ENCODE data around the gene PDE4B. TPM values are rescaled to one million over a fixed set of nuclear protein-coding genes. Genes with fewer than 3 reads are reported as not detected.
A peak's percentile ranks its signal among the peaks of the same experiment; 100 is the strongest.

The PDE4B gene
- total RNA-seq, 2 experiments from 2014 or later: 23.4 to 26.2 TPM

GRCh38 chr1:66231681-66232463, 439.2 kb downstream of the PDE4B start:
- no peak for DNase-seq
- Mint-ChIP-seq H3K9me3 (no peaks in the 10 kb centered on the region), H3K4me1 (ENCODE audit: low read depth) (peaks cover 11% of the 10 kb centered on the region), H3K36me3 (ENCODE audit: low read depth) (no peaks in the 10 kb centered on the region), H3K27ac (no peak overlapping the region), H3K4me3 (no peak overlapping the region), H3K27me3 (ENCODE audit: low read depth) (peaks cover 7% of the 10 kb centered on the region)
- intact Hi-C loops (cut with micrococcal nuclease): loop anchor here (1.0 kb wide), 4 partner anchors 11 to 95 kb away; no protein-coding TSS in a partner anchor
- CTCF ChIA-PET: interaction anchor here (1.0 to 2.6 kb wide), 2 partner anchors 10 to 214 kb away, joined by 3 to 24 read pairs; no protein-coding TSS in a partner anchor

- Mint-ChIP-seq H3K27me3 (ENCODE audit: low read depth) (peaks cover 14% of the 10 kb centered on the region), H3K9me3 (no peaks in the 10 kb centered on the region), H3K27ac (no peak overlapping the region), H3K4me3 (no peak overlapping the region), H3K4me1 (ENCODE audit: low read depth) (peaks cover 3% of the 10 kb centered on the region), H3K36me3 (ENCODE audit: low read depth) (no peaks in the 10 kb centered on the region)
- CTCF ChIA-PET: interaction anchor here (1.1 to 2.8 kb wide), 2 partner anchors 13 to 209 kb away, joined by 4 to 7 read pairs; no protein-coding TSS in a partner anchor
- intact Hi-C loops (cut with micrococcal nuclease): no loop called here
- no peak for DNase-seq
Observed at GRCh38 chr1:66237042-66237441, 444.3 kb downstream of the PDE4B start.

GRCh38 chr1:66237722-66238479, 445.2 kb downstream of the PDE4B start:
- CTCF ChIA-PET: interaction anchor here (1.1 to 7.8 kb wide), 4 partner anchors 14 to 276 kb away, joined by 4 to 171 read pairs (median 6); no protein-coding TSS in a partner anchor
- Mint-ChIP-seq H3K27ac (no peak overlapping the region), H3K27me3 (ENCODE audit: low read depth) (peaks cover 14% of the 10 kb centered on the region), H3K4me1 (ENCODE audit: low read depth) (peaks cover 2% of the 10 kb centered on the region), H3K4me3 (no peak overlapping the region), H3K9me3 (no peaks in the 10 kb centered on the region), H3K36me3 (ENCODE audit: low read depth) (no peaks in the 10 kb centered on the region)
- no peak for DNase-seq
- intact Hi-C loops (cut with micrococcal nuclease): no loop called here

GRCh38 chr1:66239834-66240233, 447.1 kb downstream of the PDE4B start:
- Mint-ChIP-seq H3K9me3 (no peaks in the 10 kb centered on the region), H3K27me3 (ENCODE audit: low read depth) (peaks cover 12% of the 10 kb centered on the region), H3K36me3 (ENCODE audit: low read depth) (no peaks in the 10 kb centered on the region), H3K4me3 (no peak overlapping the region), H3K4me1 (ENCODE audit: low read depth) (peaks cover 2% of the 10 kb centered on the region), H3K27ac (no peak overlapping the region)
- CTCF ChIA-PET: interaction anchor here (1.7 to 7.8 kb wide), 2 partner anchors 206 to 278 kb away, joined by 6 to 171 read pairs; no protein-coding TSS in a partner anchor
- intact Hi-C loops (cut with micrococcal nuclease): loop anchor here (5.0 to 10.0 kb wide), 6 partner anchors 228 to 1175 kb away; partner anchors contain the start of genes LEPR and LEPROT
- DNase-seq: no peak

- intact Hi-C loops (cut with micrococcal nuclease): loop anchor here (5.0 to 10.0 kb wide), 6 partner anchors 228 to 1176 kb away; partner anchors contain the start of genes LEPR and LEPROT
- Mint-ChIP-seq H3K27me3 (ENCODE audit: low read depth) (peaks cover 12% of the 10 kb centered on the region), H3K27ac (no peak overlapping the region), H3K9me3 (no peaks in the 10 kb centered on the region), H3K4me3 (no peak overlapping the region), H3K4me1 (ENCODE audit: low read depth) (peaks cover 9% of the 10 kb centered on the region), H3K36me3 (ENCODE audit: low read depth) (no peaks in the 10 kb centered on the region)
- no peak for DNase-seq
- CTCF ChIA-PET: interaction anchor here (0.6 to 21.6 kb wide), 17 partner anchors 9 to 521 kb away, joined by 3 to 474 read pairs (median 13); no protein-coding TSS in a partner anchor
Observed at GRCh38 chr1:66240491-66241484, 448.1 kb downstream of the PDE4B start.

GRCh38 chr1:66242646-66243547, 450.2 kb downstream of the PDE4B start:
- peak; percentile 87 for DNase-seq
- Mint-ChIP-seq H3K27ac (no peak overlapping the region), H3K9me3 (no peaks in the 10 kb centered on the region), H3K36me3 (ENCODE audit: low read depth) (no peaks in the 10 kb centered on the region), H3K4me1 (ENCODE audit: low read depth) (peaks cover 30% of the 10 kb centered on the region), H3K27me3 (ENCODE audit: low read depth) (peaks cover 6% of the 10 kb centered on the region), H3K4me3 (no peak overlapping the region)
- intact Hi-C loops (cut with micrococcal nuclease): loop anchor here (1.0 to 10.0 kb wide), 17 partner anchors 12 to 1178 kb away; partner anchors contain the start of genes LEPR and LEPROT
- CTCF ChIA-PET: interaction anchor here (0.5 to 21.6 kb wide), 82 partner anchors 8 to 1006 kb away, joined by 3 to 474 read pairs (median 4); no protein-coding TSS in a partner anchor

GRCh38 chr1:66243548-66244130, 450.9 kb downstream of the PDE4B start:
- Mint-ChIP-seq H3K9me3 (no peaks in the 10 kb centered on the region), H3K4me3 (no peak overlapping the region), H3K27me3 (ENCODE audit: low read depth) (no peaks in the 10 kb centered on the region), H3K4me1 (ENCODE audit: low read depth) (peaks cover 38% of the 10 kb centered on the region), H3K27ac (no peak overlapping the region), H3K36me3 (ENCODE audit: low read depth) (no peaks in the 10 kb centered on the region)
- CTCF ChIA-PET: interaction anchor here (0.5 to 21.6 kb wide), 47 partner anchors 8 to 553 kb away, joined by 3 to 474 read pairs (median 6); no protein-coding TSS in a partner anchor
- intact Hi-C loops (cut with micrococcal nuclease): loop anchor here (1.0 to 10.0 kb wide), 17 partner anchors 12 to 1179 kb away; partner anchors contain the start of genes LEPR and LEPROT
- peak; percentile 59 for DNase-seq

- Mint-ChIP-seq H3K9me3 (no peaks in the 10 kb centered on the region), H3K4me1 (ENCODE audit: low read depth) (peaks cover 40% of the 10 kb centered on the region), H3K27me3 (ENCODE audit: low read depth) (no peaks in the 10 kb centered on the region), H3K36me3 (ENCODE audit: low read depth) (no peaks in the 10 kb centered on the region), H3K27ac (no peak overlapping the region), H3K4me3 (no peak overlapping the region)
- intact Hi-C loops (cut with micrococcal nuclease): loop anchor here (1.0 to 10.0 kb wide), 10 partner anchors 29 to 1180 kb away; partner anchors contain the start of genes LEPR and LEPROT
- CTCF ChIA-PET: interaction anchor here (1.0 to 21.6 kb wide), 16 partner anchors 10 to 553 kb away, joined by 3 to 474 read pairs (median 20); no protein-coding TSS in a partner anchor
- no peak for DNase-seq
Observed at GRCh38 chr1:66244429-66244828, 451.7 kb downstream of the PDE4B start.

GRCh38 chr1:66245691-66246090, 453.0 kb downstream of the PDE4B start:
- CTCF ChIA-PET: interaction anchor here (0.6 to 21.6 kb wide), 10 partner anchors 8 to 289 kb away, joined by 3 to 474 read pairs (median 6); no protein-coding TSS in a partner anchor
- DNase-seq: no peak
- no peaks in the 10 kb centered on the region for H3K27me3 Mint-ChIP-seq (ENCODE audit: low read depth)
- no peaks in the 10 kb centered on the region for H3K36me3 Mint-ChIP-seq (ENCODE audit: low read depth)
- no peak overlapping the region for H3K27ac Mint-ChIP-seq
- H3K4me1 Mint-ChIP-seq (ENCODE audit: low read depth): peaks cover 40% of the 10 kb centered on the region
- H3K9me3 Mint-ChIP-seq: no peaks in the 10 kb centered on the region
- H3K4me3 Mint-ChIP-seq: no peak overlapping the region
- intact Hi-C loops (cut with micrococcal nuclease): loop anchor here (10.0 kb wide), 3 partner anchors 379 to 1181 kb away; no protein-coding TSS in a partner anchor

All from activated naive CD4-positive, alpha-beta T cell treated with anti-CD3 and anti-CD28 coated beads for 36 hours (primary cell).